GM12801 (cell line): Measurements from ENCODE around the gene AIFM1.

Experiments used
- TF ChIP-seq, protein P1 (sequence below): IDR thresholded peaks from one replicate; pipeline ENCODE4 v1.5.1; 2011; ENCODE audit warnings: control low read depth; ENCODE audit not compliant: insufficient read length; ENCODE audit errors: extremely low read depth

Gene AIFM1

DNA sequence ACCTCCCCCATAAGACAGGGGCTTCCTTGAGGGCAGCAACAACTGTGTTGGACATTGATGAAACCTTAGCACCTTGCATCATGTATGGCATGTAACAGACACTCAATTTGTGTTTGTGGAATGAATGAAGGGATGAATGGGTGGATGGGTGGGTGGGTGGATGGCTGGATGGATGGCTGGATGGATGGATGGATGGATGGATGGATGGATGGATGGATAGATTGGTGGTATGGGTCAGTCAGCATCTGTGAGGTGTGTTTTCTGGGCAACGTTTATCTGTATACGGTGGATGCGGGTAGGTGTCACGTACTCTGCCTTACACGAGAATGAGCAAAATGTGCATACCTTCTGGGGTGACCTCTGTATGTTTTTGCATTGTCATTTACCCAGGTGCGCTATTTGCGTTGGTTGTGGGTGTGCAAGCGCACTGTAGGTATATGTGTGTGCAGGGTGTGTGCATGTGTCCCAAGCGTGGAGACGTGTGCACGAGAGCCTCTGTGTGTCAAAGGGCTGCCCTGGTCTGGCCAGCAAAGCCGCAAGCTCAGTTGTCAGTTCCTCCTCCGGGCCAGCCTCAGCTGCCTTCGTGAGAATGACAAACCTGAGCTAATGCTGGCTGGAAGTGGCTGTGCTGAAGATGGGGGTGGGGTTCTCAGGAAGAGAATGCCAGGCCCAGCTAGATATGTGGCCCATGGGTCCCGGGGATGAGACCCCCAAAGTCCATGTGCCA is 81.8 kb downstream of the AIFM1 start:
- TF ChIP-seq, protein P1, sequence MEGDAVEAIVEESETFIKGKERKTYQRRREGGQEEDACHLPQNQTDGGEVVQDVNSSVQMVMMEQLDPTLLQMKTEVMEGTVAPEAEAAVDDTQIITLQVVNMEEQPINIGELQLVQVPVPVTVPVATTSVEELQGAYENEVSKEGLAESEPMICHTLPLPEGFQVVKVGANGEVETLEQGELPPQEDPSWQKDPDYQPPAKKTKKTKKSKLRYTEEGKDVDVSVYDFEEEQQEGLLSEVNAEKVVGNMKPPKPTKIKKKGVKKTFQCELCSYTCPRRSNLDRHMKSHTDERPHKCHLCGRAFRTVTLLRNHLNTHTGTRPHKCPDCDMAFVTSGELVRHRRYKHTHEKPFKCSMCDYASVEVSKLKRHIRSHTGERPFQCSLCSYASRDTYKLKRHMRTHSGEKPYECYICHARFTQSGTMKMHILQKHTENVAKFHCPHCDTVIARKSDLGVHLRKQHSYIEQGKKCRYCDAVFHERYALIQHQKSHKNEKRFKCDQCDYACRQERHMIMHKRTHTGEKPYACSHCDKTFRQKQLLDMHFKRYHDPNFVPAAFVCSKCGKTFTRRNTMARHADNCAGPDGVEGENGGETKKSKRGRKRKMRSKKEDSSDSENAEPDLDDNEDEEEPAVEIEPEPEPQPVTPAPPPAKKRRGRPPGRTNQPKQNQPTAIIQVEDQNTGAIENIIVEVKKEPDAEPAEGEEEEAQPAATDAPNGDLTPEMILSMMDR, result no peak

DNA sequence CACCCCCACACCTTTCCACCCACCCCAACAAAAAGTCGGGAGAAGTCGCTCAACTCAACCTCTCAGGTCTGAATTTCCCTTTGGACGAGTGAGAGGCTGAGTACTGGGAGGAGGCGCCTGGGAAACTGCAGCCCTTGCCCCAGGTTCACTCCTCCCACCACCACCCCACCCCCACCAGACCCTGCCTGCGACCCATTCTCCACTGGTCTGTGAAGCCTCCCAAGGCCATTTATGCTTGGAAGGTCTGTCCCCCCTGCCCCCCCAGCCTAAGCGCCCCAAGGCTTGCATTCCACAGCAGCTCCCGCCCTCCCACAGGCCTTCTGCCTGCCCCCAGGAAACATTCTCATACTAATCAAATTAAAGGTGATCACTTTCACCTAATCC is 82.5 kb downstream of the AIFM1 start:
- TF ChIP-seq, protein P1, result no peak

DNA sequence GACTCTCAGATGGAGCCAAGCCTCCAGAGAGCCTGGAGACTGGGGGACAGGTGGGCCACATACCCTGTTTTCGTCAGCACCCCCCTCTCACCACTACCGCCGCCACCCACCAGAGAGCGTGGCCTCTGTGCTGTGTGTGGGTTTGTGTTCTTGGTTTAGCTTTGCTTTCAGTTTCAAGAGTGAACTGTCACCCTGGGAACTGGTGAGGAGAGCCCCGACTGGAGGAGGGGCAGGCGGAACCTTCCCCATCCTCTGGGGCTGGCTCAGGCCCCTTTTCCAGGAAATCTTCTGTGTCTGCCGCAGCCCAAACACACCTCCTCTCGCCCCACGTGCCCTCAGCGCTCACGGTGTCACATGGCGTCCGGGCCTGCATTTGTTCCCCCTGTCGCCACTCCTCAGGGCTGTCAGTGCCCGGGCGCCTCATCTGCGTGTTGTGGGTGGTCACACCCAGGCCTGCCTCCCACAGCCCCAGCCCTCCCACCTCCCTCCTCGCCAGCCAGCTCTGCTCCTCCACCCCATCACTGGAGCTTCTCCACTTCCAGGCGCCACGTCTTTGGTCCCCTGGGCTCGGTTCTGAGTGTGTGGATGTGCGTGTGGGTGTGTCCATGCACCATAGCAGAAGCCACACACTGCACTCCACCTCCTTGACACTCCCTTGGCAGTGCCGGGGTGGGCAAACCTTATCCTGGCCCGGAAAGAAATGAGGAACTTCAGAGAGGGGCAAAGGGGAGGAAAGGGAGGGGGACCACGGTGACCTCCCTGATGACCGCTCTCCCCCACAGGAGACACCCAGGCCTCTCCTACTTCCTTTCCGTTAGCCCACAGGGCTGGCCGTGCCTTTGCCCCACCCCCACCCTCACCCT is 83.2 kb downstream of the AIFM1 start:
- TF ChIP-seq, protein P1, result no peak

DNA sequence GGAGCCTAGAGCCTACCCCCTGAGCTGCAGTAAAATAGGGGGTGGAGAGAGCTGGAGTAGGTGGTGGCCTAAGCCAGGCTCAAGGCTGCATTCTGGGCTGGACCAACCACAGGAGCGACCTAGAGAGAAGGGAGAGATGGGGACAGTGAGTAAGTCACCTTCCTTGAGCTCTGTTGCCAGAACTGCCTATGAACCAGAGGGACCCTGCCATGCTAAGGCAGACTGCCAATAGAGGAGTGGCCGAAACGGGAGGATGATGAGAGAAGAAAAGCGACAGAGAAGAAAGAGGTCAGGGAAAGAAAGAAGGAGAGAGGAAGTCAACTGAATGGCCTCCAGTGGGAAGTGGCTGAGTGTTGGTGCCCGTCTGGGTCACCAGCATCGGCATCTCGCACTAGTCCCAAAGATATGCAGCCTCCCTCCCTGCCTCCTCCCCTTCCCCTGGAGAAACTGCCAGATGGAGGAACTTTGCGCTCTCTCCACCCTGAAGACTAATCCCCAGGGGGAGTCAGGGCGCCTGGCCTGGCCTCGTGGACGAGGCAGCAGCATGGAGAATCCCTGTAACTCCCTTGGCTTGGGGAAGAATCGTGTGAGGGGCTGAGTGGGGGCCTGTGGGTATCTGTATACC is 84.1 kb downstream of the AIFM1 start:
- TF ChIP-seq, protein P1, result no peak

DNA sequence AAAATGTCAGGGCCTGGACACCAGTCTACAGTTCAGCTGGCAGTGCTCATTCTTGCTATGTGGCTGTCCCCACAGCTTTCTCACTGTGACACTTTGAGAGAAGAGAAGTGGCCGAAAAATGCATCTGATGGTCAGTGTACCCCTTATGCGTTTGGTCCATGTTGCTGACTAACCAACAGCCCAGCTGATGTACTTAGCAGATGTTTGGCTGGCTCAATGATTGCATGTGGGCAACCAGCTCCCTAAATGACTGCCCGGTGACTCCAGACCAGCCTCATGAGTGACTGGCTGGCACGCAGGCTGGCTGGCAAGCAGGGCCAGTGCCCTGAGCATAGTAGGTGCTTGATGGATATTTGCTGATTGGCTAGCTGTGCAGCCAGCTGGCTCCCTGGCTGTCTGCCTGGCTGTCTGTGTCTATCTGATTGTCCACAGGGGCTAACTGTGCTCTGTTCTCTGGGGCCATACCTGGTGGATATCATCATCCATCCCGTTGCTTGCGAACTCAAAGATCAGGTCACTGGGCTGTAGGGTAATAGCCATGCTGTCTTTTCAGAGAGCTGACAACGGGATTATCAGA is 84.8 kb downstream of the AIFM1 start:
- TF ChIP-seq, protein P1, result no peak

DNA sequence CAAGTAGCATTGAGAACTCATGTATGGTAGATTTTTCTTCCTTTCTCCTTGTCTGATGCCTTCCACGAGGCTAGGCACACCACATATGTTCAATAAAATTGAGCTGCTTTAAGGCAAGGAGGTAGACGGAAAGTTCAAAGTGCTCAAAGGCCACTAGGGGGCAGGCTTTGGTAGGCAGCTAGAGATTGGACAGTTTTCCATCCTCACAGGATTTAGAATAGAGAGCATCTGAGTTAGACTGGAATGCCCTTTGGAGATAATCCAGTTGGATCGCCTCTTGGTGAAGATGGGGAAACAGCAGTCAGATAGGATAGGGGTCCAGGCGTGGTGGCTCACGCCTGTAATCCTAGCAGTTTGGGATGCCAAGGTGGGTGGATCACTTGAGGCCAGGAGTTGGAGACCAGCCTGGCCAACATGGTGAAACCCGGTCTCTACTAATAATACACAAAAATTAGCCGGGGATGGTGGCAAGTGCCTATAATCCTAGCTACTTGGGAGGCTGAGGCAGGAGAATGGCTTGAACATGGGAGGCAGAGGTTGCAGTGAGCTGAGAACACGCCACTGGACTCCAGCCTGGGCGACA is 85.7 kb downstream of the AIFM1 start:
- TF ChIP-seq, protein P1, result no peak
